ENCODE measurements around the gene KIF1B.
A peak's percentile ranks its signal among the peaks of the same experiment; 100 is the strongest.

Gene KIF1B

DNA sequence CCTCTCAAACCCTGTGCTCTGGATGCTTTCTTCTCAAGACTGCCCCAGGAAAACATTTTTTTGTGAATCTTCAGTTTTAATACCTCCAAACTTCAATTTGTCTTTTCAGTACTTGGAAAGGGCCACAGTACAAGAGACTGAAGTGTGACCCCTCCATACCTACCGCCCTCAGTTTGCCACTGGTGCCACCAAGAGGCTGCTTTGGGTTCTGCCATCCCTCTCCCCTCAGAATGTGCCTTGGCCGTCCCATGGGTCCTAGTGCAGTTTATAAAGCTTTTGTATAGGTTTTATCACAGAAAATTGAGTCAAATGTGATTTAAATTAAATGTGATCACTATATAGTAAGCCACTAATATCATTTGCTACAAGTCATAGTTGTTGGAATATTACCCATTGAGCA is 127.7 kb downstream of the KIF1B start:
- no peaks in the 10 kb centered on the region for H3K27me3 ChIP-seq (ENCODE audit: insufficient read depth, low read depth)
- H3K27ac ChIP-seq, result no peak overlapping the region
- H3K4me1 ChIP-seq (ENCODE audit: low read depth, poor library complexity, severe bottlenecking), result no peaks in the 10 kb centered on the region
- no peaks in the 10 kb centered on the region for H3K36me3 ChIP-seq (ENCODE audit: insufficient read depth)
- H4K20me1 ChIP-seq (ENCODE audit: insufficient read depth), result no peaks in the 10 kb centered on the region
- no peak overlapping the region for H3K9ac ChIP-seq
- no peak overlapping the region for H2AFZ ChIP-seq (ENCODE audit: low read depth)
- no peaks in the 10 kb centered on the region for H3K79me2 ChIP-seq (ENCODE audit: insufficient read depth, low read depth)
- H3K4me3 ChIP-seq (IDR thresholded peaks at IDR 0.05; ENCODE audit: insufficient read depth, low read depth, low read length), result no peak overlapping the region
- TF ChIP-seq, protein P1, sequence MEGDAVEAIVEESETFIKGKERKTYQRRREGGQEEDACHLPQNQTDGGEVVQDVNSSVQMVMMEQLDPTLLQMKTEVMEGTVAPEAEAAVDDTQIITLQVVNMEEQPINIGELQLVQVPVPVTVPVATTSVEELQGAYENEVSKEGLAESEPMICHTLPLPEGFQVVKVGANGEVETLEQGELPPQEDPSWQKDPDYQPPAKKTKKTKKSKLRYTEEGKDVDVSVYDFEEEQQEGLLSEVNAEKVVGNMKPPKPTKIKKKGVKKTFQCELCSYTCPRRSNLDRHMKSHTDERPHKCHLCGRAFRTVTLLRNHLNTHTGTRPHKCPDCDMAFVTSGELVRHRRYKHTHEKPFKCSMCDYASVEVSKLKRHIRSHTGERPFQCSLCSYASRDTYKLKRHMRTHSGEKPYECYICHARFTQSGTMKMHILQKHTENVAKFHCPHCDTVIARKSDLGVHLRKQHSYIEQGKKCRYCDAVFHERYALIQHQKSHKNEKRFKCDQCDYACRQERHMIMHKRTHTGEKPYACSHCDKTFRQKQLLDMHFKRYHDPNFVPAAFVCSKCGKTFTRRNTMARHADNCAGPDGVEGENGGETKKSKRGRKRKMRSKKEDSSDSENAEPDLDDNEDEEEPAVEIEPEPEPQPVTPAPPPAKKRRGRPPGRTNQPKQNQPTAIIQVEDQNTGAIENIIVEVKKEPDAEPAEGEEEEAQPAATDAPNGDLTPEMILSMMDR (conservative IDR thresholded peaks at IDR 0.05; ENCODE audit: low read depth, low read length), result peak; percentile 80
- H3K4me2 ChIP-seq, result no peak overlapping the region

DNA sequence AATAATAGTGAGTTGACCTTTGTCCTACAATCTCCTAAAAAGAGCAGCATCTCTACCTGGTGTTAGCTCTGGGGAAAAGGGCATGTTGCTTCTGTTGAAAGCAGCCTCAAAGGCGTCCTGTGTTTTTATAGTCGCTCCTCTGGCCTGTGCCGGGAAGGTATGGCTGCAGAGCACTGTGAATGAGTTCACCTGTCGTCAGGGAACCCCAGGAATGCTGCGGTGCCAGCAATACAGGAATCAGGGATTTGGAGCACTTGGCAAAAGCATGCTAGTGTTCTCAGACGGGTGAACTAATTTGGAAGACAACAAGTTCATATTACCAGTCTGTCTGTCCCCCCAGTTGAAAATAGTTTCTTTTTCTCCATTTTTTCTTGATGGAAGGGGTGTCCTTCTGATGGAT is 128.2 kb downstream of the KIF1B start:
- Histone ChIP-seq H2AFZ (ENCODE audit: low read depth) (no peak overlapping the region), H3K27ac (no peak overlapping the region), H4K20me1 (ENCODE audit: insufficient read depth) (no peaks in the 10 kb centered on the region), H3K4me1 (ENCODE audit: low read depth, poor library complexity, severe bottlenecking) (no peaks in the 10 kb centered on the region), H3K36me3 (ENCODE audit: insufficient read depth) (no peaks in the 10 kb centered on the region), H3K4me2 (no peak overlapping the region), H3K4me3 (IDR thresholded peaks at IDR 0.05; ENCODE audit: insufficient read depth, low read depth, low read length) (no peak overlapping the region), H3K79me2 (ENCODE audit: insufficient read depth, low read depth) (no peaks in the 10 kb centered on the region), H3K9ac (no peak overlapping the region), H3K27me3 (ENCODE audit: insufficient read depth, low read depth) (no peaks in the 10 kb centered on the region)
- TF ChIP-seq, protein P1 (conservative IDR thresholded peaks at IDR 0.05; ENCODE audit: low read depth, low read length), result no peak

DNA sequence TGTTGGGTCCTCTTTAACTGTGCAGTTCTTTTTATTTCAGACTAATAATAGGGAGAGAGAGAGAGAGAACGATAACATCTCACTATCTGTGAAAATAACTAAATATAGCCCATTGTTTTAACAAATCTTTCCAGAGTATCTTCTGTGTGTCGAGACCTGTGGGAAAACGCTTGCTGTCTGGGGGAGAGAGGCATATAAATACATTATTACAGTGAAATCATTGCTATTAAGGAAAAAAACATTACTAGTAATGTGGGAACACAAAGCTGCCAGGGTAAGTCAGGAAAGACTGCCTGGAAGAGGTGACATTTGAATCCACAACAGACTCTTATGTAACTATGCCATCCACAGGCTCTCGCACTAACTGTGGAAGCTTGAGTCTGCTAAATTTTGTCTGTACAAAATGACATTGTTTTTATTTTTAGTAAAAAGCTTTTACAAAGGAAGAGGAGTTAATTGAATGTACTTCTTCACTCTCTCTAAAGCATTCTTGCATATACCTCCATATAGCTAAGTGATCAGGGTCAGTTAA is 128.7 kb downstream of the KIF1B start:
- H4K20me1 ChIP-seq (ENCODE audit: insufficient read depth), result no peaks in the 10 kb centered on the region
- no peak overlapping the region for H2AFZ ChIP-seq (ENCODE audit: low read depth)
- no peak overlapping the region for H3K4me2 ChIP-seq
- no peaks in the 10 kb centered on the region for H3K79me2 ChIP-seq (ENCODE audit: insufficient read depth, low read depth)
- no peaks in the 10 kb centered on the region for H3K27me3 ChIP-seq (ENCODE audit: insufficient read depth, low read depth)
- TF ChIP-seq, protein P1 (conservative IDR thresholded peaks at IDR 0.05; ENCODE audit: low read depth, low read length), result no peak
- H3K27ac ChIP-seq, result no peak overlapping the region
- no peaks in the 10 kb centered on the region for H3K4me1 ChIP-seq (ENCODE audit: low read depth, poor library complexity, severe bottlenecking)
- no peak overlapping the region for H3K9ac ChIP-seq
- H3K36me3 ChIP-seq (ENCODE audit: insufficient read depth), result no peaks in the 10 kb centered on the region
- no peak overlapping the region for H3K4me3 ChIP-seq (IDR thresholded peaks at IDR 0.05; ENCODE audit: insufficient read depth, low read depth, low read length)

DNA sequence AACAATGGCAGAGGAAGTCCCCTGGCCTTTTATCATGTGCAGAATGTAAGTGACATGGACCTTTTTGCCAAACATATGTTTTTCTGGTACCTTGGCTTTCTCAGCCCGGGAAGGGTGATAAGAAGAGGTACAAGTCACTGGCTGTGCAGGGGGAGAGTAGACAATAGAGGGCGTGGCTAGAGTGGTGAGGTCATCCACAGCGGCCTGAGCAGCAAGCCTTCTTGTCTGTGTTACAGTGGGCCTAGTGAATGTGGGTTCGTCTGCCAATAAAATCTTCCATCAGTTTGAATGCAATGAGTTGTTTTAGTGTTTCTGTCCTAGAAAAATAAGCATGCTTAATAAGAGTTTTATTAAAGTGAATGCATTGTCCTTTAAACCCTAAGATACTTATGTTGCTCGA is 129.4 kb downstream of the KIF1B start:
- no peak overlapping the region for H3K4me2 ChIP-seq
- H3K36me3 ChIP-seq (ENCODE audit: insufficient read depth), result no peaks in the 10 kb centered on the region
- H3K4me1 ChIP-seq (ENCODE audit: low read depth, poor library complexity, severe bottlenecking), result no peaks in the 10 kb centered on the region

More for the DNA sequence above, 129.4 kb downstream of the KIF1B start:
- TF ChIP-seq, protein P1 (conservative IDR thresholded peaks at IDR 0.05; ENCODE audit: low read depth, low read length), result no peak
- Histone ChIP-seq H3K27ac (no peak overlapping the region), H3K9ac (no peak overlapping the region), H3K4me3 (IDR thresholded peaks at IDR 0.05; ENCODE audit: insufficient read depth, low read depth, low read length) (no peak overlapping the region), H2AFZ (ENCODE audit: low read depth) (no peak overlapping the region), H3K79me2 (ENCODE audit: insufficient read depth, low read depth) (no peaks in the 10 kb centered on the region), H4K20me1 (ENCODE audit: insufficient read depth) (no peaks in the 10 kb centered on the region), H3K27me3 (ENCODE audit: insufficient read depth, low read depth) (no peaks in the 10 kb centered on the region)

Measured in KMS-11 (cell line).